ENCODE results near the gene LDLR.
"Not testable (repeated sequence)": the region's sequence is repeated elsewhere in the genome, so short reads cannot be mapped to it uniquely, and the experiment has no call there.

LDLR gene

GRCh38 chr19:11058246-11059030 is 30.8 kb upstream of the LDLR start:
- Histone ChIP-seq H3K9ac (ENCODE audit: low read depth, low read length) (no peak overlapping the region), H3K36me3 (ENCODE audit: insufficient read depth, low read depth, low read length) (peaks cover 69% of the 10 kb centered on the region), H3K4me1 (ENCODE audit: insufficient read depth, low read length) (no peaks in the 10 kb centered on the region), H3K4me3 (ENCODE audit: low read length) (no peak overlapping the region), H3K9me3 (ENCODE audit: insufficient read depth, low read depth, low read length) (no peaks in the 10 kb centered on the region), H3K27me3 (ENCODE audit: insufficient read depth, low read length) (no peaks in the 10 kb centered on the region), H3K27ac (ENCODE audit: low read length) (no peak overlapping the region)

- Histone ChIP-seq H3K36me3 (ENCODE audit: insufficient read depth, low read depth, low read length) (peaks cover 65% of the 10 kb centered on the region), H3K27me3 (ENCODE audit: insufficient read depth, low read length) (no peaks in the 10 kb centered on the region), H3K4me1 (ENCODE audit: insufficient read depth, low read length) (no peaks in the 10 kb centered on the region), H3K9ac (ENCODE audit: low read depth, low read length) (no peak overlapping the region), H3K9me3 (ENCODE audit: insufficient read depth, low read depth, low read length) (no peaks in the 10 kb centered on the region), H3K4me3 (ENCODE audit: low read length) (no peak overlapping the region), H3K27ac (ENCODE audit: low read length) (no peak overlapping the region)
Observed at GRCh38 chr19:11059511-11060358, 29.5 kb upstream of the LDLR start.

DNA sequence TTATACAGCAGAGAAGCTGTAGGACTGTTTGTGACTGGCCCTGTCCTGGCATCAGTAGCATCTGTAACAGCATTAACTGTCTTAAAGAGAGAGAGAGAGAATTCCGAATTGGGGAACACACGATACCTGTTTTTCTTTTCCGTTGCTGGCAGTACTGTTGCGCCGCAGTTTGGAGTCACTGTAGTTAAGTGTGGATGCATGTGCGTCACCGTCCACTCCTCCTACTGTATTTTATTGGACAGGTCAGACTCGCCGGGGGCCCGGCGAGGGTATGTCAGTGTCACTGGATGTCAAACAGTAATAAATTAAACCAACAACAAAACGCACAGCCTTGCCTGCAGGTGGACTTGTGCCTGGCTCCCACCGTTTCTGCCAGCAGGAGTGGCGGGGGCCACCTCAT is 27.3 kb upstream of the LDLR start:
- H3K9ac ChIP-seq (ENCODE audit: low read depth, low read length): no peak overlapping the region
- no peak overlapping the region for H3K4me3 ChIP-seq (ENCODE audit: low read length)
- H3K36me3 ChIP-seq (ENCODE audit: insufficient read depth, low read depth, low read length): peaks cover 58% of the 10 kb centered on the region
- H3K9me3 ChIP-seq (ENCODE audit: insufficient read depth, low read depth, low read length): no peaks in the 10 kb centered on the region
- H3K4me1 ChIP-seq (ENCODE audit: insufficient read depth, low read length): no peaks in the 10 kb centered on the region
- no peak overlapping the region for H3K27ac ChIP-seq (ENCODE audit: low read length)
- no peaks in the 10 kb centered on the region for H3K27me3 ChIP-seq (ENCODE audit: insufficient read depth, low read length)

- no peak overlapping the region for H3K9ac ChIP-seq (ENCODE audit: low read depth, low read length)
- H3K27ac ChIP-seq (ENCODE audit: low read length): no peak overlapping the region
- H3K4me1 ChIP-seq (ENCODE audit: insufficient read depth, low read length): no peaks in the 10 kb centered on the region
- no peak overlapping the region for H3K4me3 ChIP-seq (ENCODE audit: low read length)
- peaks cover 52% of the 10 kb centered on the region for H3K36me3 ChIP-seq (ENCODE audit: insufficient read depth, low read depth, low read length)
- no peaks in the 10 kb centered on the region for H3K27me3 ChIP-seq (ENCODE audit: insufficient read depth, low read length)
- no peaks in the 10 kb centered on the region for H3K9me3 ChIP-seq (ENCODE audit: insufficient read depth, low read depth, low read length)
Observed at GRCh38 chr19:11063434-11063833, 25.8 kb upstream of the LDLR start.

DNA sequence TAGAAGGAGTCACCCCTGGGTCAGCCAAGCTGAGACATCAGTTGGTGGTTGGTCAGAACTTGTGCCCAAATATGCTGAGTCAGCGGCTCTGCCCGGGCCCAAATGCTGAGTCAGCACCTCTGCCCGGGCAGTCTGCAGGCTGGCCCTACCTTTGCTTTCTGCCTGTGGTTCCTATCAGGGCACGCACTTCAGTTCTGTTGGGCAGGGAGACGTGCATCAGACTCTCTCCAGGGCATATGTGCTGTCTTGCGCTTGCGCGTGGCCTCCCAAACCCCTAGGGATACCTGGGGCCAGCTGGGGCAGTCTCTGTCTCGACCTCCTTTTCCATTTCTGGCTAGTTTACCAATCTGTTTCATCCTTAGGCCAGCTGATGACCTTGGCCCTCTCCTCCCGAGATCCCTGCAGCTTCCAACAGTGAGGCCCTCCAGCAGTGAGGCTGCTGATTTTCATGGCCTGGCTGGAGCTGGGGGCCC is 24.4 kb upstream of the LDLR start:
- no peak overlapping the region for H3K4me3 ChIP-seq (ENCODE audit: low read length)
- H3K27ac ChIP-seq (ENCODE audit: low read length): no peak overlapping the region
- peaks cover 38% of the 10 kb centered on the region for H3K36me3 ChIP-seq (ENCODE audit: insufficient read depth, low read depth, low read length)
- H3K4me1 ChIP-seq (ENCODE audit: insufficient read depth, low read length): no peaks in the 10 kb centered on the region; the same call in 1 of the 2 replicates
- H3K9me3 ChIP-seq (ENCODE audit: insufficient read depth, low read depth, low read length): no peaks in the 10 kb centered on the region
- H3K9ac ChIP-seq (ENCODE audit: low read depth, low read length): no peak overlapping the region
- H3K27me3 ChIP-seq (ENCODE audit: insufficient read depth, low read length): no peaks in the 10 kb centered on the region

GRCh38 chr19:11066326-11066725 is 22.9 kb upstream of the LDLR start:
- Histone ChIP-seq H3K4me1 (ENCODE audit: insufficient read depth, low read length) (no peaks in the 10 kb centered on the region; the same call in 1 of the 2 replicates), H3K4me3 (ENCODE audit: low read length) (no peak overlapping the region), H3K9me3 (ENCODE audit: insufficient read depth, low read depth, low read length) (no peaks in the 10 kb centered on the region), H3K36me3 (ENCODE audit: insufficient read depth, low read depth, low read length) (peaks cover 28% of the 10 kb centered on the region), H3K27me3 (ENCODE audit: insufficient read depth, low read length) (no peaks in the 10 kb centered on the region), H3K9ac (ENCODE audit: low read depth, low read length) (no peak overlapping the region), H3K27ac (ENCODE audit: low read length) (no peak overlapping the region)

DNA sequence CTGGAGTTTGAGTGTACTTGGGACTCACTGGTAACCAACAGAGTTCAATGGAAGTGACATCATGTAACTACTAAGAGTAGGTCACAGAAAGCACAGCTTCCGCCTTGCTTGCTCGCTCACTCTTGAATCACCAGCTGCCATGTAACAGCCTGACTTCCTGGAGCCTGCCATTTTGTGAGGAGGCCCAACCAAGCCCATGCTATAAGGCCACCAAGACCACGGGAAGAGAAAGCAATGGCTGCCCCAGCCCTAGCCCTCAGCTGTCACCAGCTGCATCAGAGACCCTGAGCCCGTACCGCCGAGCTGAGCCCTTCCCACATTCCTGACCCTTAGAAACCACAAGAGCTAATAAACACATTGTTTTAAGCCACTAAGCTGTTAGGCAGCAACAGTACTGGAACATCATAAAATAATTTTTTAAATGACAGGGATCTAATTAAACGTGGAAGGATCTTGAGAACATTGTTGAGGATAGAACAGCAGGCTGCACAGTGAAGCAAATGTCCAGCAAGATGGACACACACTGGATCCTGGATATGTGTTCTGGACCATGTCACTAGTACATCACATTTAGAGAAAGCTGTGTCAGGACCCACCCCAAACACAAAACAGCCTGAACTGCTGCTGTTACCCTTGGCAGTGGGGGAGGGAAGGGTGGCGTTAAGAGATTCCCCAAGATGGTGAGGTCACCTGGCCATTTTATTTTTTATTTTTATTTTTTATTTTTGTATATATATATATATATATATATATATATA is 21.7 kb upstream of the LDLR start:
- Histone ChIP-seq H3K36me3 (ENCODE audit: insufficient read depth, low read depth, low read length) (peaks cover 16% of the 10 kb centered on the region), H3K9ac (ENCODE audit: low read depth, low read length) (no peak overlapping the region), H3K27ac (ENCODE audit: low read length) (no peak overlapping the region), H3K4me3 (ENCODE audit: low read length) (no peak overlapping the region), H3K27me3 (ENCODE audit: insufficient read depth, low read length) (no peaks in the 10 kb centered on the region), H3K4me1 (ENCODE audit: insufficient read depth, low read length) (no peaks in the 10 kb centered on the region; the same call in 1 of the 2 replicates), H3K9me3 (ENCODE audit: insufficient read depth, low read depth, low read length) (no peaks in the 10 kb centered on the region)

GRCh38 chr19:11069561-11069960 is 19.7 kb upstream of the LDLR start:
- Histone ChIP-seq H3K4me1 (ENCODE audit: insufficient read depth, low read length) (no peaks in the 10 kb centered on the region; the same call in 1 of the 2 replicates), H3K36me3 (ENCODE audit: insufficient read depth, low read depth, low read length) (peaks cover 6% of the 10 kb centered on the region; the same call in 1 of the 2 replicates), H3K9me3 (ENCODE audit: insufficient read depth, low read depth, low read length) (no peaks in the 10 kb centered on the region), H3K27ac (ENCODE audit: low read length) (no peak overlapping the region), H3K4me3 (ENCODE audit: low read length) (no peak overlapping the region), H3K27me3 (ENCODE audit: insufficient read depth, low read length) (no peaks in the 10 kb centered on the region), H3K9ac (ENCODE audit: low read depth, low read length) (no peak overlapping the region)

GRCh38 chr19:11070123-11070522 is 19.1 kb upstream of the LDLR start:
- Histone ChIP-seq H3K4me3 (ENCODE audit: low read length) (no peak overlapping the region), H3K27ac (ENCODE audit: low read length) (no peak overlapping the region), H3K27me3 (ENCODE audit: insufficient read depth, low read length) (no peaks in the 10 kb centered on the region), H3K4me1 (ENCODE audit: insufficient read depth, low read length) (no peaks in the 10 kb centered on the region; the same call in 1 of the 2 replicates), H3K9me3 (ENCODE audit: insufficient read depth, low read depth, low read length) (no peaks in the 10 kb centered on the region), H3K9ac (ENCODE audit: low read depth, low read length) (no peak overlapping the region), H3K36me3 (ENCODE audit: insufficient read depth, low read depth, low read length) (peaks cover 6% of the 10 kb centered on the region; the same call in 1 of the 2 replicates)

- no peaks in the 10 kb centered on the region; the same call in 1 of the 2 replicates for H3K4me1 ChIP-seq (ENCODE audit: insufficient read depth, low read length)
- H3K9ac ChIP-seq (ENCODE audit: low read depth, low read length): no peak overlapping the region
- H3K27ac ChIP-seq (ENCODE audit: low read length): no peak overlapping the region
- no peaks in the 10 kb centered on the region for H3K9me3 ChIP-seq (ENCODE audit: insufficient read depth, low read depth, low read length)
- no peaks in the 10 kb centered on the region for H3K36me3 ChIP-seq (ENCODE audit: insufficient read depth, low read depth, low read length)
- H3K4me3 ChIP-seq (ENCODE audit: low read length): no peak overlapping the region
- H3K27me3 ChIP-seq (ENCODE audit: insufficient read depth, low read length): no peaks in the 10 kb centered on the region
Observed at GRCh38 chr19:11073568-11073967, 15.7 kb upstream of the LDLR start.

DNA sequence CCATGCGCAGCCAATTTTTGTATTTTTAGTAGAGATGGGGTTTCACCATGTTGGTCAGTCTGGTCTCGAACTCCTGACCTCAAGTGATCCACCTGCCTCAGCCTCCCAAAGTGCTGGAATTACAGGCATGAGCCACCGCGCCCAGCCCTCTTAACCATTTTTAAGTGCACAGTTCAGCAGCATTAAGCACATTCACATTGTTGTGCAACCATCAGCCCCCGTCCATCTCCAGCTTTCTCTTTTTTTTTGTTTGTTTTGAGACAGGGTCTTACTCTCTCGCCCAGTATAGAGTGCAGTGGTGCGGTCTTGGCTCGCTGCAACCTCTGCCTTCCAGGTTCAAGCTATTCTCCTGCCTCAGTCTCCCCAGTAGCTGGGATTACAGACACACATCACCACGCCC is 12.5 kb upstream of the LDLR start:
- H3K4me1 ChIP-seq (ENCODE audit: insufficient read depth, low read length); H3K27me3 ChIP-seq (ENCODE audit: insufficient read depth, low read length); H3K36me3 ChIP-seq (ENCODE audit: insufficient read depth, low read depth, low read length); H3K4me3 ChIP-seq (ENCODE audit: low read length); H3K27ac ChIP-seq (ENCODE audit: low read length); H3K9me3 ChIP-seq (ENCODE audit: insufficient read depth, low read depth, low read length); H3K9ac ChIP-seq (ENCODE audit: low read depth, low read length): not testable (repeated sequence)

Data from iPS-20b (cell line).